HG03196 (cell line): ENCODE results near the gene FOXI2.

Source experiments
- ATAC-seq: cut with Tn5 transposase; IDR thresholded peaks from one replicate; pipeline ENCODE4 v1.9.1; 2021; ENCODE audit not compliant: unreplicated experiment

The FOXI2 gene

GRCh38 chr10:127736915-127737562 lies at the start of gene FOXI2:
FOXI2 (plus strand) TSS chr10:127737185; CDS start chr10:127737274, 89 bp downstream.
- no peak for ATAC-seq

GRCh38 chr10:127687548-127687947 lies 49.4 kb upstream of the FOXI2 start:
- ATAC-seq, result no peak

- no peak for ATAC-seq
Measured at GRCh38 chr10:127690176-127690835, 46.7 kb upstream of the FOXI2 start.

DNA sequence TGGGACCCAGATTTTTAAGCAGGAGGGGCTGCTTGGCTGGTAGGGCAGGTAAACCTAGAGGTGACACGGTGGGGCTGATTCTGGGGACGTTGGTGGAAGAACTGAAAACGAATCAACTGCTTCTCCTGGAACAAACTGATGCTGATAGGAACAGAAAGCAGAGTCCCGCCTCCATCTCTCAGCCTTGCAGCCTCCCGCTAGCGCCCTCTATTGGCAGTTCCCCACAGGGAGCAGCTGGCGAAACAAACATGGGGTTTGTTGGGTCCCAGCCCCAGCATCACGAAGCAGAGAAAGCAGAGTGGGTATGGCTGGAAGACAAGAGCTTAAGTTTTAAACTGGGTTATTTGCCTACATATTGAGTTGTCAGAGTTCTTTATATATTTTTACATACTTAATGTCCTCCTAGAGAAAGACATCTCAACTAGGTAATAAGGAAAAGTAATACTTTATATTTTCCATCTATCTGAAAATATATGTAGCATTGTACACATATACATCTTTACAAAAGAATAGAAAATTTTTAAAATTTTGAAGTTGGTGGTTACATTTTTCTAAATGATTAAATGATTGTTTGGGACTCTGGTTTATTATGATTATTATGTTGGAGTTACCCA lies 42.3 kb upstream of the FOXI2 start:
- no peak for ATAC-seq

DNA sequence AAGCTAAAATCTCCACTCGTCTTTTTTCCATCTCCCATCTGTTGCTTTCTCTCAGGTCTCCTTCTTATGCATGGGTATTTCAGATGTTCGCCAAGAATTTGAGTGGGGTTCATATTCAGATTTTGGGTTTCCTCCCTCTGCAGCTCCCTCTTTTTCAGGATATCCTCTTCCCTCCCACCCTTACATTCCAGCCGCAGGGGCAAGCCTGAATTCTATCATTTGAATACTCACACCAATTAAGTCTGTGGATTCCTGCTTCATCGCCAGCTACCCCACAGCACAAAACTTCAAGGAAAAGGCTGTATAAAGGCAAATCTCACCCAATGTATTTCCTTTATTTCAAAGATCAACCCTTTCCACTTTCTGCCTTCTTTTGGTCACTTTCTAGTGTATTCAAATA lies 41.6 kb upstream of the FOXI2 start:
- ATAC-seq, result no peak

DNA sequence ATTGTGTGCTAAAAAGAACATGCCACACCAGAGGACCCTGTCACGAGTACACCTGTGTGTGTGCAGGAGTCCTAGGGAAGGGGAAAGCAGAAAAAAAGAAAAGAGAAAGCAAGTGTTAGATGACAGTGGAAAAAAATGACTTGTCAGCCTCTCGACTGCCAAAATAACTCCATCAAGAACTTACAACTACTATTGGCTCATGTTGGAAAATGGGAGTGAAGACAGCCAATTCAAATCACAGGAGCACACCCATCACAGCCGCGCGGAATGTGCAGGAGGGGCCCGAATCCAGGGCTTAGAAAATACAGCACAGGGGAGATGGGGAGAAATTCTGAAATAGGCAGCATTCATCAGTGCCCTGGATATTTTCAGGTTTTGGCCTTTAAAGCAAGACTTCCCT lies 38.1 kb upstream of the FOXI2 start:
- no peak for ATAC-seq

- no peak for ATAC-seq
Measured at GRCh38 chr10:127699311-127699710, 37.7 kb upstream of the FOXI2 start.

GRCh38 chr10:127702271-127702670 lies 34.7 kb upstream of the FOXI2 start:
- ATAC-seq, result no peak

DNA sequence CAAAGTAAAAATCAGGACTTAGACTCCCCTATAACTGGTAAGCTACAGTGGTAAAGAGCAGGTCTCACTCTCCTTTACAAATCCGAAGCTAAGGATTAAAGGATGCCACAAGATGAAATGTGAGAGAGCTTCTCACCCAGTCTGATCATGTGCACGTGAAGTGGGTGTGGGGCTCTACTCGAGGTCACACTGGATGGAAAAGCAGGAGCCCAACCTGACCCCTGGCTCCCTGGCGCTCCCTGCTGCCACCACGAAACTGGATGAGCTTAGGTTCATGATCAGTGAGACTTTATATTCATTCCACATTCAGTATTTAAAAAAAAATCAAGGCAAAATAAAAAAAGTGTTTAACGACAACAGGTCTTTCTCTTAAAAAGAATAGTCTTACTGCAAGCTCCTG lies 21.7 kb upstream of the FOXI2 start:
- no peak for ATAC-seq

DNA sequence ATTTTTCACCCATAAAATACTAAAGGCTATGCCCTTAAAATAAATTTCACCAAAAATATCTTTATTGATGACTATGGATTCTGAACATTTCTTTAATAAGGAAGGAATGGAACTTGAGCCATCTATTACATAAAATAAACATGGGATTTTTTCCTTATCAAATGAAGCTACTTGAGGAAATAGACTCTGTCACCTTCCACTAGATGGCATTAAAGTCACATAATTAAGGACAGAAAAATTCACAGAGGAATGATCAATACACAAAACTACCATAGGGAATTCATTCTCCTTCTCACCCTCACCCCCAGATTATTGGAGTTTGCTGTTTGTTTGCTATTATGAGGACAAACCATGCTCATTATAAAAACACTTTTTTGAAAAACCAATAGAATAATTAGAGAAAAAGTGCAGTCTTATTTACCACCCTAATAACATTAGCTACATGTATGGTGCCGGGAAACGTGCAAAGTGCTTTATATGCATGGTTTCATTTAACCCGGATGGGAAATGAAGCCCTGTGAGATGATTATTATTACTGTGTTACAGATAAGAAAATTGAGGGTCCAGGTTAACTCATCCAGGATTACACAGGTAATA lies 21.1 kb upstream of the FOXI2 start:
- no peak for ATAC-seq

DNA sequence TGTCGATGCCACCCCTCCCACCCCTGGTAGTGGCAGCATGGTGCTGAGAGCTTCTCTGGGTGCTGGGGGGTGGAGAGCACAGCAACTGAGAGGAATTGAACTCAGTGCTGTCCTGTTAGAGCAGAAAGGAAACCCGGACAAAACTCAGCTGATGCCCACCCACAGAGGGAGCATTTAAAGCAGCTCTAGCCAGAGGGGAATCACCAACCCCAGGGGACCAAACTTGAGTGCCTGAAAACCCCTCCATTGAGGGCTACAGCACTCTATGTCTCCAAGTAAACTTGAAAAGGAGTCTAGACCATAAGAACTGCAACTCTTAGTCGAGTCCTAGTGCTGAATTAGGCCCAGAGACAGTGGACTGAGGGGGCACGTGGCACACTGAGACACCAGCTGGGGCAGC lies 16.8 kb upstream of the FOXI2 start:
- no peak for ATAC-seq

DNA sequence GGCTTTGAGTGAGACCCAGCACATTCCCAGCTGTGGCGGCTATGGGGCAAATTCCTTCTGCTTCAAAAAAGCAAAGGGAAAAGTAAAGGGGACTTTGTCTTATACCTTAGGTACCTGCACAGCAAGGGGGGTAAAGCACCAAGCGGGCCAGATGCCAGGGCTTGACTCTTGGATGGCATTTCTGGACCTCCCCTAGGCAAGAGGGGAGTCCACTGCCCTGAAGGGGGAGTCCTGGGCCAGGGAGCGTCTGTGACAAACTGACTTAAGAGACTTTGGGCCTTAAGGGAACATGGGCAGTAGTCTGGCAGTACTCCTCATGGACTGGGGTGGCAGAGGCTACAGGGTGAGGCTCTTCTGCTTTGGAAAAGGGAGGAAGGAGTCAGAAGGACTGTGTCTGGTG lies 16.1 kb upstream of the FOXI2 start:
- no peak for ATAC-seq

DNA sequence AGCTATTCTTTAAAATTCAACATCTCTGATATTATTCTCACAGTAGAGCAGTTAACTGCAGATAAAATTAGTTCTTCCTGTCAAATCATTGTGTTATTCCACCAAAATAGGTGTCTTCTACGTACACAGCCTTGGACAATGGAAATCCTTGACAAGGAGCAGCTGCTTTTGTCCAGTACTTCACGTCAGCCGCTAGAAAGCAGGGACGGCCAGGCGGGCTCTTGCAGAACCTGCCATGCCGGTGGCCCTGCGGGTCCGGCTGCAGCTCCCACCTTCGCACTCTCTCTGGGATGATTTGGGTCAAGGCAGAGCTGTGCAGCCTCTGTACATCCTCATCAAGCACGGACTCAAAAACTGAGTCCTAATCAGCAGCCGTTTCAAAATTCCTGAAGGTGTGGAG lies 2.2 kb upstream of the FOXI2 start:
- ATAC-seq, result no peak

- ATAC-seq, result no peak
Measured at GRCh38 chr10:127735156-127735555, 1.8 kb upstream of the FOXI2 start.

DNA sequence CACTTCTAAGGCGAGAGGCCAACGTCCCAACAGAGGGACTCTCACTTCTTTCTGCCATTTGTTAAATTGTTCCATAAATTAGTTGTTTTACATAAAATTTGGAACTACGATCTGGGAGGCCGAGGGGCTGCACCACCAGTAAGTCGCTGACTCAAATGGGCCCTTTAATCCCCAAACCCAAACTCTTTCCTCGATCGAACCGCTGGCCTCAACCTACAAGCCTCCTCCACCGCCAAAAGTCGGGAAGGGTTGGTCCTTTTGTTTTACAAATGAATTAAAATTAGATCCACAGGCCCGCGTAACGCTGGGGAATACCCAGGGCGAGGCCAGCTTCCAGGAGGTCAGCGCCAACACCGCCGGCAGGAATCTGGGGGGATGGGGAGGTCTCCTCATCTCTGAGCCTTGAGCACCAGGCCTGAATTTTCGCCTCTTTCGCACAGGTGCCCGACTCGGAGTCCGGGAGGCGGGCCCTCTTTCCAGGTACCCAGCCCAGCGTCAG lies 1.2 kb upstream of the FOXI2 start:
- no peak for ATAC-seq

DNA sequence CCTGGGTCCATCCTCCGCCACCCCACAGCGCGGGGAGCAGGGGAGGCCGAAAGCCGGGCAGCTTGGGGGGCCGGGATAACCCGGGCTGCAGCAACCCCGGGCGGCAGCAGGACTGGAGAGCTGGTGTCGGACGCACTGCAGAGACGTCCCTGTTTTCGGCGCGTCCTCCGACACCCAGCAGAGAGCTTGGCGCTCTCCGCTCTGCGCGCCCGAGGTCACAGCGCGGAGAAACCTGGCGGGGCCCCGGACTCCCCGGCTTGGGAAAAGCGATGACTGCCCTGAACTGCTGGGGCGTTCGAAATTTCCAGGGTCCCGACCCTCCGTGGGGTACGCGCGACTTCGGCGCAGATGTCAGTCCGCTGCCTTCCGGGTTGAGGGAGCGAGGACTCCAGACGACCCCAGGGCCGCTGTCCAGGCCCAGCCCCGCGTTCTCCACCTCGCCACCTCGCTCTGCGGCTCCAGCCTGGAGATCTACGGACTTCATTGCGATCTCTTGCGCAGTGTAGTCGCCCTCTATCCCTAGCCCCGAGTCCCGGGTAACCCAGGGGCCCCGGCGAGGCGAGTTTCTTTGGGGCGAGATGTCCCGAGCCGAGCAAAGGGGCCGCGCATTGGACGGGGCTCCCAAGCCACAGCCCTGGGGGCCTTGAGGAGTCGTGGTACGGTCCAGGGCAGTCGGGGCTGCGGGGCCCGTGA lies 617 bp upstream of the FOXI2 start:
- no peak for ATAC-seq

DNA sequence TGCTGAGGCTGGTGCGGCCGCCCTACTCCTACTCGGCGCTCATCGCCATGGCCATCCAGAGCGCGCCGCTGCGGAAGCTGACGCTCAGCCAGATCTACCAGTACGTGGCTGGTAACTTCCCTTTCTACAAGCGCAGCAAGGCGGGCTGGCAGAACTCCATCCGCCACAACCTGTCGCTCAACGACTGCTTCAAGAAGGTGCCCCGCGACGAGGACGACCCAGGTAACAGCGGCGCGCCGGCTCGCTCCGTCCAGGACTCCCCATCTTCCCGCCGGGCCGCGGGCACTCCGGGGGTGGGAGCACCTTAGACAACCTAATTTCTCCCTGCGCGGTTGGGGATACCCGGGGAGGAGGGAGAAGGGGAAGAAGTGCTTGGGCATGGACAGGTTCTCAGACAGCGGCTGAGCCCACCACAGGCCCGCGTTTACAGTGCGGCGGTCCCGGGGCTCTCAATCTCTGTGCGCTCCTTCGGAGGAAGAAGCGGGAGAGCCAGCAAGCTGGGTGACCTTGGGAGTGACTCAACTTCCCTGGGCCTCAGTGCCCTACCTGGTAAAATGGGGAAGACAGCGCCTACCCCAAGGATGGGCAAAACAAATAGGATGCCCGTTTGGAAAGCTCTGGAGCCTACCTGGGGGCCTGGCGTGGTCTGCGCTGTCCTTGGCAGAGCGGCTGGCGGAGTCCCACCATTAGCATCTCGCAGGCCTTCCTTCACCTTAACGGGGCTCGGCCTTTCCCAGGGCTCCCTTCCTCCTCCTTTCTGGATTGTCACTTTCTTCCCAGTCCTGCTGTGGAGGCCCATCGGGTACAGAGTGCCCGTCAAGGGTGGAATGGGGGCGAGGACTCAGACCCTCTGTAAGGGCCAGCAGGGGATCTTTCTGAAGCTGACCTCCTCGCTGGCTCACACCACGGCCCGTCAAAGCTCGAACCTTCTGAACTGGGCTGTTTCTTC lies 852 bp downstream of the FOXI2 start:
- no peak for ATAC-seq

GRCh38 chr10:127738512-127739424 lies 1.8 kb downstream of the FOXI2 start:
- no peak for ATAC-seq

DNA sequence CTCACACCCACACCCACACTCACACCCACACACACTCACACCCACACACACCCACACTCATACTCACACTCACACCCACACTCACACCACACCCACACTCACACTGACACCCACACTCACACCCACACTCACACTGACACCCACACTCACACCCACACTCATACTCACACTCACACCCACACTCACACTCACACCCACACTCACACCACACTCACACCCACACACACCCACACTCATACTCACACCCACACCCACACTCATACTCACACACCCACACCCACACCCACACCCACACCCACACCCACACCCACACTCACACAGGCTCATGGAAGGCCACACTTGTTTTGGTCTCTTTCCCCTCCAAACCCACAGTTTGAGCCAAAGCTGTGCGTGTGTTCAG lies 2.9 kb downstream of the FOXI2 start:
- ATAC-seq, result no peak
